ELR (cell line): ENCODE measurements around the gene SREBF1.

Experiments used
- DNase-seq: peaks from one replicate; pipeline ENCODE4 v3.0.0-alpha.2; 2015; ENCODE audit warnings: low read depth

Gene SREBF1

DNA sequence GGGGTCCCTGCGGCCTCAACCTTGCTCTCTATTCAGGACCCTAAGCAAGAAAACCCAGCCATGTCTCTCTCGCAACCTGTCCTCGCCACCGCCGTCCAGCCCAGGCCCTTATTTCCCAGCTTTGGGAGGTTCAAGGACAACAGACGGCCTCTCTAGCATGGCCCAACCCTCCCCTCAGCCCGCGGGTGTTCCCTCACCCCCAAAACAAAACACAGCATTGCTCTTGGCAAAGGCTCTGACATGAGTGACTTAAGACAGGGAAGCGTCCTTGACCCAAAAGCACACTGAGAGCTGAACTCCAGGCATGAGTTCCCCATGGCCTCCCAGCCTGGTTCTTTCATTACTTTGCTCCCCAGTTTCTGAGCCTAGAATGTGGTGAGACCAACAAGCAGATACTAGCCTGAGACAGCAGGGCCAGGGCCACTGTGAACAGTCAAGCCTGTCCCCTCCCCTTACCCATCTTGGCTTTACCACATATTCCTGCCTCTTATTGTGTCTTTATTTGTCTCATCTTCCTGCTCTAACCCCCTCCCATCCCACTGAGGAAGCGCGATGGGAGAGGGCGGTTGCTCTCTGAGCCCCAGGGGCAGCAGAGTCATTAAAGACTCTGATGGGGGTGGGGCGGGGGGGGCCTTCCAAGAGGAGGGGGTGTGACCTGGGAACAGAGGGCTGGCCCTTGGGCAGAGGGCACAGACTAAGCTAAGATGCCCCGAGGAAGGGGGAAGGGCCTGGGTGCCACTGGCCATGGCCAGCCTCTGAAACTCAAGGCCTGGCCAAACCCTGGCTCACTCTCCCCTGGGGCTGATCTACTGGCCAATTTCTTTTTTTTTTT, 11.8 kb downstream of the SREBF1 start:
- no peak for DNase-seq

DNA sequence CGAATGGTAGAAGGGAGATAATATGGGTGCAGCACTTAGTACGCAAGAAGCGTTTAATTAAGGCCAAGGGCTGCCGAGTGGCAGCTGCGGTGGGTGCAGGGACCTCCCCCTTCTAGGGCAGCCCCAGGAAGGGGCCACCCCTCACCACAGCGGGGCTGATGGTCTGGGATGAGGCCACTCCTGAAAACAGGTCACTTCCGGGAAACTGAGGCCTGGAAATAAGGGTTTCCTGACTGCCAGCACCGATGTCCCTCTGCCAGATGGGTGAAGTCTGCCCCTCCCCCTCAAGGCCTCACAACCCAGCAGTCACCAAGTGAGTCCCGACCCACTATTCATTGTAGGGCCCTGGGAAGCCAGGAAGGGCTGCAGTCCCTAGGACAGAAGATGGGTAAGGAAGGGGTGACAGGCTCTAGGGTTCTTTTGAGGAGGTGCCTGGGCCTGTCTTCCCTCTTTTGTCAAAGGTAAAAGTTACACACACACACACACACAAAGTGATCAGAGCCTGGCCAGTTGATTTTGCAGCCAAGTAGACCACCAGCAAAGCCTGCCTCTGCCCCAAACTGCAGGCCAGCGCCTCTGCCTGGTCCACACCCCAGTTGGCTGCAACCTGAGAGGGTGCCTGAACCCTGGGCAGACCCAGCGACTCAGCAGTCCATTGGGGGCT, 12.5 kb downstream of the SREBF1 start:
- no peak for DNase-seq

DNA sequence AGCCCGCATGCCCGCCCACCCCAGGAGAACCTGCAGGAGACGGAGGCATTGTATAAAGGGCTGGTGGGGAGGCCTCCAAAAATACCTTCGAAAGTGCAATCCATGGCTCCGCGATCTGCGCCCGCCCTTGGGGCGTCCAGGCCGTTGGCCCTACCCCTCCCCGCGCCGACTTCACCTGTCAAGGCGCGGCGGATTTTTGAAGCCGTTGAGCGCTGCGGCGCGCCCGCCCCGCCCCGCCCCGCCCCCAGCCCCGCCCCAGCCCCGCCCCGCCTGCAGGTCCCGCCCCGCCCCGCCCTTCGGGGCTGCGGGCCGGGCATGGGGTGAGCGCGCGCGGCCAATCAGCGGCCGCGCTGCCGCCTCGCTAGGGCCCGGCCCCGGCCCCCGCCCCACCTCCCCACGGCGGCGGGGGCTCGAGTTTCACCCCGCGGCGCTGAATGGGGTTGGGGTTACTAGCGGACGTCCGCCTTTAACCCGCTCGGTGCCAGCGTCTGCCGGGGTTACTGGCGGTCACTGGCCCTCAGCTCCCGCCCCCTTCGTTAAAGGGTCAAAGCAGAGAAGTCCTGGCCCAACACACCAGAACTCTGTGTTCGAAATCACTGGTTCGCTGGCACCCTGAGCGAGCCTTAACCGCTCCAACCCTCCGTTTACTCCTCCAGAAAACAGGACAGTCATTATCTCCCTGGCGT, 13.2 kb downstream of the SREBF1 start:
- DNase-seq: peak; percentile 83

DNA sequence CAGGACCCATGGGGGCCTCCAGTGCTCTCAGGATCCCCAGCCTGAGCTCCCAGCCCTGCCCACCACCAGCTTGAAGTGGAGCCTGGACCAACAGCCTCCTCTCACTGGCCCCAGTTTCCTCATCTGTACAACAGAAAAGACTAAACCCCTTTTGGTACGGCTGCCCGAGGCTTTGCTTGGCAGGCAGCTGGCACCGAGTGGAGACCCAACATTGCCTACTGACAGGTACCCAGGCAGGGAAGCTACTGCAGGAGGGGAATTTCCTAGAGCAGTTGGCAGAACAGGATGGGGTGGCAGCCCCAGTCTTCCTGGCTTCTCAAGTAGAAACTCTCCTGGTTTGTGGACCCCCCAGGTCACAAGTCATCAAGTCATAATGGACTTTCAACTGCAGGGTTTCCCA, 14.2 kb downstream of the SREBF1 start:
- DNase-seq: no peak

DNA sequence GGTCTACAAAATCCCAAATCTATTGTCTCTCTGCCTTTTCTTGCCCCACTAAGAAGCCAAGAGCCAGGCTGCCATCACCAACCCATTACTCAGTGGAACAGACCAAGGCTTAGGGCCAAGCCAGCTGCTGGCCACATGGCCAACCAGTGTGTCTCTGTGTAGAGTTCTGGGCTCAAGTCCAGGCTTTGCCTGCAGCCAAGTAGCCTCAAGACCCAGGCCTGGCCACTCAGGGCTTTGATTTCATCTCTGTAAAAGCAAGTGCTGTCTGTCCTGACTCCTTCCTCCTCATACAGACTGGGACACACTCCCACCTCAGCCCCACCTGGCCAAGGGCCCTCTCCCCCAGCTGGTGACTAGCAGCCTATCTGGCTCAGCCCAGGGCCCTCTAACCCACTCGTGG, 14.6 kb downstream of the SREBF1 start:
- DNase-seq: peak; percentile 32

DNA sequence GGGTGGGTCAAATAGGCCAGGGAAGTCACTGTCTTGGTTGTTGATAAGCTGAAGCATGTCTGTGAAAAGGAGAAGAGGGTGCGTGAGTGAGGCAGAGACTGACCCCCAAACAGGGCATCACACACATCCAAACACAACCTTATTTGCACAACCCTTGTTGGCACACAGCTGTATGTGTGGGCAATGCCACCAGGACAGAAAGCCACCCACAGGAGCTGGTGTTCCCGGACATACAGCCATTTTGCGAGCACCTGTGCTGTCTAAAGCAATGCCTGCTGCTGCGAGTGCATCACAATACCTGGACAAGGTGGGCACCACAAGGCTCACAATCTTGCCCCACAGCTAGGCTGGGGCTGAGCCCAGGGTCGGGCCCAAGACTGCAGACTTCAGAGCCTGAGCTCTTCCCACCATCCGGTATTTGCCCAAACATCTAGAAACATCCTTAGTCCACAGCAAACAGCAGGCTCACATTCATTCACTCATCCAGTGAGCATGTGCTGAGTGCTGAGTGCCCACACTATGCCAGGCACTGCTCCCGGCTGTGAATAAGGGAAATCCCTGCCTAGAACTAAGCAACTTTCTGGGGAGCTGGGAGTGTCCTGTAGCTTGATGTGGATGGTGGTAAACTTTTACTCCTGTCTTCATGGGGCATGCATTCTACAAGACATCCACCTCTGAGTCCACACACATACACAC, 16.2 kb downstream of the SREBF1 start:
- no peak for DNase-seq

DNA sequence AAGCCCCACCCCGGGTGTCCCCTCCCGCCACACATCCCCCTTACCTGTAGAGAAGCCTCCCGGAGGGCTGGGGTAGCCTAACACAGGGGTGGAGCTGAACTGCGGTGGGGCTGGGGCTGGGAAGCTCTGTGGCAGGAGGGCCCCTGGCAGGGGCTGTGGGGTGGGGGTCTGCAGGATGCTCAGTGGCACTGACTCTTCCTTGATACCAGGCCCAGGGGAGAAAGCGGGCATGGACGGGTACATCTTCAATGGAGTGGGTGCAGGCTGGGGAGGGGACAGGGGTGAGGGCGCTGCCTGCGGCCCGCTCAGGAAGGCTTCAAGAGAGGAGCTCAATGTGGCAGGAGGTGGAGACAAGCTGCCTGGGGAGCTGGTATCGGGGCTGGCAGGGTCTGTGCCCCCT, 16.7 kb downstream of the SREBF1 start:
- DNase-seq: no peak

DNA sequence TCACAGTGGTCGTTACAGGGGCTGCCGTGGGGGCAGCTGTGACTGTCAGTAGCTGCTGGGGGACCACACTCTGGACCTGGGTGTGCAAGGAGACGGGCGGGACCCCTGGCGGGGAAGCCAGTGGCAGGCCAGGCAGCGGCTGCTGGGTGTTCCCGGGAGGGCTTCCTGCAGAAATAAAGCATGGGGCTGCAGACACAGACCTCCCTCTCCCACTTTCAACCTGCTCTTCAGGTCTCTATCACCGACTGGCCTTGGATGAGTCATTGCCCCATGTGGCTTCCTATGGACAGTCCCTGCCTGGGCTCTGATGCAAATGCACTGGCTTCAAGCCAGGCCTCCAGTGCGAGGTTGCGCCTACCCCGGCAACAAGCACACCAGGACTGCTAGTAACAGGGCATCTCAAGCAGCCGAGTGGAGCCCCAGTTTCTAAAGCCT, 17.2 kb downstream of the SREBF1 start:
- peak; percentile 93 for DNase-seq

DNA sequence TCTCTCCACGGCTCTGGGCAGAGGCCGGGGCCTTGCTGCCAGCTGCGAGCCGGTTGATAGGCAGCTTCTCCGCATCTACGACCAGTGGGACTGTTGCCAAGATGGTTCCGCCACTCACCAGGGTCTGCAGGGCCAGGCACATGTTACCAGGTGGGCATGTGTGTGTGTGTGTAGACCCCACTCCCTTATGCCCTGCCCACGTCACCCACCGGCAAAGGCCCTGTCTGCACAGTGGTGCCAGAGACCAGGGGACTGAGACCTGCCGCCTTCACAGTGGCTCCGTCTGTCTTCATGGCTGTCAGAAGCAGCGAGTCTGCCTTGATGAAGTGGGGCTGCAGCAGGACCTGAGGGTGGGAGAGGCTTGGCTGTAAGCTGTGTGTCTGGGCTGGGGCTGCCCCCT, 17.7 kb downstream of the SREBF1 start:
- no peak for DNase-seq

DNA sequence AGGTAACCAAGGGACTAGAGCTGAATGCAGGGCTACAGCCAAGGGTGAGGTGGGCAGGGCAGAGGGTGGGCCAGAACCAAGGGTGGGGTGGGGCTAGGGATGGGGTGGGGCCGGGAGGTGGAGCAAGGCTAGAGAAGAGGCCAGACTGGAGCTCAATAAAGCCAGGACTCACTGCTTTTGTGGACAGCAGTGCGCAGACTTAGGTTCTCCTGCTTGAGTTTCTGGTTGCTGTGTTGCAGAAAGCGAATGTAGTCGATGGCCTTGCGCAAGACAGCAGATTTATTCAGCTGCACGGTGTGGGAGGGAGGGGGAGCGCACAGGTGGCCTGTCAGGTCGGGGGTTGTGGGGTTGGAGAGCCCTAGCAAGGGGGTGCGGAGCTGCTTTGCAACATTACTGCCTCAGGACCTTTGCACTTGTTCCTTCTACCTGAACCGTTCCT, 18.7 kb downstream of the SREBF1 start:
- peak; percentile 57 for DNase-seq

DNA sequence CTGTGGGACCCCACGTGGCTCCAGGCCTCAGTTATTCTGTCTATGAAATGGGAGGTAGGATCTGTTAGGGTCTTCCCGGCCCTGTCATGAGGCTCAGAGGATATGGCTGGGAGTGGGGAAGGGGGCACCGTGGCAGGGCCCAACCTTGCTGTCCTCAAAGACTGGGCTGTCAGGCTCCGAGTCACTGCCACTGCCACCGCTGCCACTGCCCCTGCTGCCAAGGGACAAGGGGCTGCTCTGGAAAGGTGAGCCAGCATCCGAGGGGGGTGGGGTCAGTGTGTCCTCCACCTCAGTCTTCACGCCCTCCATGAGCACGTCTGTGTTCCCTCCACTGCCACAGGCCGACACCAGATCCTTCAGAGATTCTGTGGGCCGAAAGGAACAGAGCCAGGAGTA, 19.2 kb downstream of the SREBF1 start:
- DNase-seq: no peak

DNA sequence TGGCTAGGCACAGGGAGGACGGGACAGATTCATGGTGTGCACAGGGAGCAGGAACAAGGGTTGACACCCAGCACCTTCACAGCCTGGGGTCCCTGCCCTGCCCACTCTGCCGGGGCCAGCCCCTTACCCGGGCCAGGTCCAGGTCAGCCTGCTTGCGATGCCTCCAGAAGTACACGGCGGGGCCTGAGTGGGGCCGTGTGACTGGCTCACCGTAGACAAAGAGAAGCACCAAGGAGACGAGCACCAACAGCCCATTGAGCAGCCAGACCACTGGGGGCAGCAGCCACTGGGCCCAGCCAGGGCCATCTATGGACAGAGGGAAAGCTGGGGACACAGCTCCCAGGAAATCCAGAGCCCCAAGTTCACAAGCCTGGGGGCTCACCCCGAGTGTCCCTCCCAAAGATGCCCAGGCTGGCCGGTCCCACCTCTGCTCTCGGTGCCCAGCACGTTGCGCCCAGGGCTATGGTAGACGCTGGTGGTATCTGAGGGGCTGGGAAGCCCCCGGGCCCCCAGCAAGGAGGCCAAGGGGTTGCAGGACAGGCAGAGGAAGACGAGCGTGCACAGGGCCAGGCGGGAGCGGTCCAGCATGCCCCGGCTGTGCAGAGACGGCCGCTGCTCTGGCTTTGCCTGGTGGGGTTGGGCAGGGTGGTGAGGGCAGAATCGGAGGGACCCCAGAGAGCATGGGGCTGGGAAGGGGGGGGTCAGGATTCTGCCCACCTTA, 19.8 kb downstream of the SREBF1 start:
- DNase-seq: peak; percentile 27

DNA sequence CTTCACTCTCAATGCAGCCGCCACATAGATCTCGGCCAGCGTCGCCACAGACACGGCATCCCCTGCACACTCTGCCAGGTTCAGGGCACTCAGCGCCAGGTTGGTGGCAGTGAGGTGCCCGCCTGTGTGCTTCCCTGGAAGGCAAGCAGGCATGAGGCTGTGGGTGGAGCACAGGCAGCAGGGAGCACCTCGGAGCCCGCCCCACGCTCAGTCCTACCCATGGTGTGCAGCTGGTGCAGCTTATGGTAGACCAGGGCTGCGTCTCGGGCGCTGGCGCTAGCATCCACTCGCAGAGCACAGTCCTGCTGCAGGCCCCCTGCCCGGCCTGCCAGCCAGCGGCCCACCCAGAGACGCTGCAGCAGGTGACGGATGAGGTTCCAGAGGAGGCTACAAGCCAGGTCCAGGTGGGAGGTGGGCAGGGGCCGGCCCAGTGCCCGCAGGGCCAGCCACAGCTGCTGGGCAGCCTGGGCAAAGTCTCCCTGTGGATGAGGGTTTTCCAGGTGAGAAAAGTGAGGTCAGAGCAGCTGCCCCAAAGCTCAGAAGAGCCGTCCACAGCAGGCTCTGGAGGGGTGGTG, 20.5 kb downstream of the SREBF1 start:
- no peak for DNase-seq

DNA sequence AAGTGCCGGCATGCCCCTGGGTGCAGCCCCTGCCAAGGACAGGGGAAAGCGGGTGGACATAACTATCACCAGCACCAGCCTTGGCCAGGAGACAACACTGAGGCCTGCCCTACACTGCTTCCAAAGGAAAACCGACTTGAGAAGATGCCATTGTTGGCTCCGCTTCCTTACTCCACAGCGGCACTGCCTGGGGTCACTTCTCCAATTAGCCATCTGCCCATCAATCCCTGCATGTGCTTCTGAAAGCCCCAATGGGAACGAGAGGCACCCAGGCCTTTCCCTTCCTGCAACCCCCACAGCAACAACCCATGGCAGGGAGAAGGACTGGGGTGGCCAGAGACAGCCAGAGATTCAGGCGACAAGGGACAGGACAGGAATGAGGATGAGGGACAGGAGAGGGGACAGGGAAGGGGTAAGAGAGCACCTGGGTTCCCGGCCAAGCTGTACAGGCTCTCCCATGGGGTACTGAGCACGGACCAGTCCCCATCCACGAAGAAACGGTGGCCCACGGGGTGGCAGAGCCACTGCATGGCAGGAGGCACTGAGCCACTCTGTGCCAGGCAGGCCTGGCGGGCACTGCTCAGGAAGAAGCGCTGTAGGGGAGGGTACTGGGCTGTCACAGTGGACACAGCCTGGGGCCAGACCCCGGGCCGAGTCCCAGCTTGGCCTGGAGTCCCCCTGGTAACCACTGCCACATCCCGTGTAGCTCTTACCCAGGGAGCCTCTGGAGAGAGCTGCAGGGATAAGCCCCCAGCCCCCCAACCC, 21.2 kb downstream of the SREBF1 start:
- no peak for DNase-seq

DNA sequence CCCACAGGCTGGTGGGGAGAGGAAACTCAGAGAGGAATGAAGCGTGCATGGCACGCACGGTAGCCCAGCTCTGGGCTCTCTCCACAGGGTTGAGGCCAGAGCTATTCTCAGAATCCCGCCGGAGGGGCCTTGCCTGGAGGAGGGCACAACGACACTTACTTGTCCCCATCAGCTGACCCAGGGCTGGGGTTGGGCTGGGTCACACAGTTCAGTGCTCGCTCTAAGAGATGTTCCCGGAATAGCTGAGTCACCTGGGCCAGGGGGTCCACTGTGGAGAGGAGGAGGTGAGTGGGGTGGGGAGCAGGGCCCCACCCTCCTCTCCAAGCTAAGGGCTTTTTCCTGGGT, 21.8 kb downstream of the SREBF1 start:
- no peak for DNase-seq

DNA sequence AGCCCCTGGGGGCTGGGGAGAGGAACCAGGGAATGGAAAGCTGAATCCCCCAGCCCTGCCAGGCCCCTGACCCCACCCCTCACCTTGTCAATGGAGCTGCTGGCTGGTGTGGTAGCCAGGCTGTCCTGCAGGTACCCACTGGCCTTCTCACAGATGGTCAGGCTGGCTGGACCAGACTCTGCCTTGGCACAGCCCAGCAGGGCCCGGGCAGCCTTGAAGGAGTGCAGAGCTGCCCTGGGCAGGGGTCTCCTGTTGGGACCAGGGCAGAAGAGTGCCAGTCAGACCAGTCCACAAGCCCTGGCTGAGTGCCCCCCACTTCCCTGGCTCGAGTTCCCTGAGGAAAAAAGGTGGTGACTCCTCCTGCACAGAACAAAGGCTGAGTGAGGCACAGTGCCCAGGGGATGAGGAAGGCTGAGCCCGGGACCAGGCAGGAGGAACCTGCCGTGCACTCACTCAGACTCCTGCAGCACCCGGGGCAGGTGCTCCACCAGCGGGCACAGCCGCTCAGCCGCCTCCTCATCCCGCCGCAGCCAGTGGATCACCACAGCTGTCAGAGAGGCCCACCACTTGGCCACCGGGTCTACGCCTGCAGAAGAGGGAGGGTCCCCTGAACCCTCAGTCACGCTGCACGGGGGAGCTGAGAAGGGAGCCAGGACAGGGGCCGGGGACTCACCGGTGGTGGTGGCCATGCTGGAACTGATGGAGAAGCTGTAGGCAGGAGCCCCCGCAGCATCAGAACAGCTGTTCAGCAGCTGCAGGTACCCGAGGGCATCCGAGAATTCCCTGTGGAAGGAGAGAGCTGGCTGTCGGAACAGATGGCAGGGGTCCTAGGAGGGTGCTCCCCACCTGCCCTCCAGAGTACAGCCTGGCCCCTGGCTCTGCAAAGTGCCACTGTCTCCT, 22.4 kb downstream of the SREBF1 start:
- DNase-seq: no peak

DNA sequence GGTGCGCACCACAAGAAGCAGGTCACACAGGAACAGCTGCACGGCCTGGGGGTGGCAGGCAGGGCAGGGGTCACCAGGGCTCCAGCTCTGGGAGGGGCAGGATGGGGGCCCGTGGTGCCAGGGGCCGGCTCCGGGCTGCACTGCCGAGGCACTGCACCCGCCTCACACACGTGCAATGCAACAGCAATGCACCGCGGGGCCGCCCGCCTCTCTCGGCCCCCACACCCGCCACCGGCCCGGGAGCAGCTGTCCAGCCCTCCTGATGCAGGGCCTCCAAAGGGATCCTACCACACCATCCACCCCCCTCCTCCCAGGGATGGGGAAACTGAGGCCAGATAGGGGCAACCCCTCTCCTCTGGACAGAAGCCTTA, 23.1 kb downstream of the SREBF1 start:
- no peak for DNase-seq

DNA sequence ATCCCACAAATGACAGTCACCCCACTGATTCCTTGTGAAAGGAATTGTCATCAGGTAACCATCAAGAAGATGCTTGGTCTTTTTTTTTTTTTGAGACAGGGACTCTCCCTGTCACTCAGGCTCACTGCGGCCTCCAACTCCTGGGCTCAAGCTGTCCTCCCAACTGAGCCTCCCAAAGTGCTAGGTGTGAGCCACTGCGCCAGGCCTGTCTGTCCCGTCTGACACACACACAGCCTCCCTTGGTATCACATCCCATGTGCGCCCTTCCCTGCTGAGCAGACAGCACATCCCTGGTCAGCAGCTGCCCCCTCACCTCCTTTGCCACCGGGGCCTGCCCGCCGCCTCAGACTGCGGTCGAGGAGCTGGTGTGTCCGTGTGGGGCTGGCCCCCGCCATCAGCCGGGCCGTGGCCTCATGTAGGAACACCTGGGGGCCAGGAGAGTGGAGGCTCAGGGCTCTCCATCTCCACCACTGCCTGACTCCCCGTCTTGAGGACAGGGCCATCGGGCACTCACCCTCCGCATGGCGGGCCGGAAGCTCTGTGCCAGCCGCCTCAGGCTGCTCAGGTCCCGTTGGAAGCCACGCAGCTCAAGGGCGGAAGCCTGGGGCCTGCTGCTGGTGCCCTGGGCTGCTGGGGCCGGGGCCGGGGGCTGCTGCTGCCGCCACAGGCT, 23.6 kb downstream of the SREBF1 start:
- DNase-seq: no peak
